ENCODE measurements around the gene EPB41. TPM values are rescaled to one million over a fixed set of nuclear protein-coding genes. Genes with fewer than 3 reads are reported as not detected.
A peak's percentile ranks its signal among the peaks of the same experiment; 100 is the strongest.

EPB41 gene
- total and polyA plus RNA-seq, 9 of the 15 experiments (the other 6 are each of a cell fraction or from before 2014, with no cell fraction given): 3.7 to 213 (median 141) TPM

- TF ChIP-seq MNT (conservative IDR thresholded peaks at IDR 0.05): peak in 1 of 2 experiments; percentile 49; a peak in 1 of 4 replicates
- peak; percentile 91 for TF ChIP-seq DPF2 (IDR thresholded peaks at IDR 0.05)
- peak; percentile 42; the same call in 1 of the 2 replicates for TF ChIP-seq CC2D1A (IDR thresholded peaks at IDR 0.05)
- TF ChIP-seq HNRNPH1 (optimal IDR thresholded peaks at IDR 0.05; ENCODE audit: low read depth, low read length): no peak
- TF ChIP-seq HMG20A (CRISPR knock-in tag; conservative IDR thresholded peaks at IDR 0.05): no peak
- TF ChIP-seq ZBTB8A (IDR thresholded peaks at IDR 0.05; ENCODE audit: partially characterized antibody): no peak
- no peak for TF ChIP-seq ZNF224 (CRISPR knock-in tag; IDR thresholded peaks at IDR 0.05)
- TF ChIP-seq KAT8 (IDR thresholded peaks at IDR 0.05; ENCODE audit: low read depth): no peak
- TF ChIP-seq ZFX (CRISPR knock-in tag; IDR thresholded peaks at IDR 0.05): peak; percentile 24; the same call in 1 of the 2 replicates
- no peak for TF ChIP-seq LCOR (CRISPR knock-in tag; IDR thresholded peaks at IDR 0.05)
- TF ChIP-seq MYNN (IDR thresholded peaks at IDR 0.05): peak; percentile 82; the same call in 1 of the 2 replicates
- no peak for TF ChIP-seq MYNN (CRISPR knock-in tag; IDR thresholded peaks at IDR 0.05)
- TF ChIP-seq ZBTB33 (CRISPR knock-in tag; IDR thresholded peaks at IDR 0.05): no peak
- TF ChIP-seq TBL1XR1 (IDR thresholded peaks at IDR 0.05; ENCODE audit: low read length in 2 of 2): peak in 1 of 2 experiments; percentile 66; a peak in 1 of 4 replicates
- no peak for TF ChIP-seq SRSF9 (IDR thresholded peaks at IDR 0.05; ENCODE audit: borderline replicate concordance, low read depth, low read length)
- TF ChIP-seq POLR2AphosphoS5 (IDR thresholded peaks at IDR 0.05; ENCODE audit: control insufficient read depth, insufficient read depth, low read depth, low read length): peak; percentile 91
- peak; percentile 63 for TF ChIP-seq STAT5A (IDR thresholded peaks at IDR 0.05; ENCODE audit: borderline replicate concordance, low read length)
- TF ChIP-seq CGGBP1 (CRISPR knock-in tag; IDR thresholded peaks at IDR 0.05): no peak
- no peak for TF ChIP-seq PCBP2 (IDR thresholded peaks at IDR 0.05; ENCODE audit: low read depth, low read length, poor library complexity, severe bottlenecking)
- TF ChIP-seq ZNF511 (CRISPR knock-in tag; IDR thresholded peaks at IDR 0.05): no peak
- TF ChIP-seq FOXJ3 (CRISPR knock-in tag; IDR thresholded peaks at IDR 0.05): no peak
- TF ChIP-seq NEUROD1 (IDR thresholded peaks at IDR 0.05; ENCODE audit: borderline replicate concordance, low read depth, low read length, partially characterized antibody): no peak
- TF ChIP-seq FOXJ2 (tag; IDR thresholded peaks at IDR 0.05): no peak
- peak; percentile 58 for TF ChIP-seq EGR1 (conservative IDR thresholded peaks at IDR 0.05)
- no peak for TF ChIP-seq MCM3 (IDR thresholded peaks at IDR 0.05)
- TF ChIP-seq ZNF408 (CRISPR knock-in tag; IDR thresholded peaks at IDR 0.05; ENCODE audit: low read depth): no peak
- peak; percentile 87 for TF ChIP-seq ZEB2 (IDR thresholded peaks at IDR 0.05)
- TF ChIP-seq BRCA1 (IDR thresholded peaks at IDR 0.05): no peak
- TF ChIP-seq BRCA1 (CRISPR knock-in tag; IDR thresholded peaks at IDR 0.05): no peak
- TF ChIP-seq PML (IDR thresholded peaks at IDR 0.05; ENCODE audit: low read length): peak; percentile 73
Observed at GRCh38 chr1:28902738-28903137, 11.6 kb upstream of the EPB41 start (continued).
